Stimulated activated CD4-positive, alpha-beta T cell treated with anti-CD3 and anti-CD28 coated beads, Interleukin-2, amount 100 ng/mL, for 48 hours (primary cell): ENCODE data around the gene CLEC11A.
"Not testable (repeated sequence)": the region's sequence is repeated elsewhere in the genome, so short reads cannot be mapped to it uniquely, and the experiment has no call there.

Experiments used
- DNase-seq, 2 donors: peaks; one replicate each; pipeline ENCODE4 v3.0.0-alpha.2; 2020

Gene CLEC11A

DNA sequence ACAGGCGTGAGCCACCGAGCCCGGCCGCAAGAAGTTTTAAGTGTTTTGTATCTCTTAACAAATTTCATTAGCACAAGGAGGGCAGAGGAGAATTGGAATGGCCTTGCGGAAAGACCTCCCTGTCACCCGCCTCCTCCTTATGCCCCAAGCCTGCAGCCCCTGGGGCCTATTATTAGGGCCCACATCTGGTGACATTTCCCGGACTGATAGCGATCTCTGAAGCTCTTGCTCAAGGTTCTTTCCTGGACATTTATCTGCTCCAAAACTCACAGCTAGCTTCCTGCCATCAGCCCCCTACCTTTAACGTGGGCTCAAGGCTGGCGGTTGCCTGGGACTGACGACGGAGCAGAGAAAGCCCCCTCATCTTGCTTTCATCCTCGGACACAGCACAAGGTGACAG is 40.4 kb downstream of the CLEC11A start:
- DNase-seq: not testable (repeated sequence)

DNA sequence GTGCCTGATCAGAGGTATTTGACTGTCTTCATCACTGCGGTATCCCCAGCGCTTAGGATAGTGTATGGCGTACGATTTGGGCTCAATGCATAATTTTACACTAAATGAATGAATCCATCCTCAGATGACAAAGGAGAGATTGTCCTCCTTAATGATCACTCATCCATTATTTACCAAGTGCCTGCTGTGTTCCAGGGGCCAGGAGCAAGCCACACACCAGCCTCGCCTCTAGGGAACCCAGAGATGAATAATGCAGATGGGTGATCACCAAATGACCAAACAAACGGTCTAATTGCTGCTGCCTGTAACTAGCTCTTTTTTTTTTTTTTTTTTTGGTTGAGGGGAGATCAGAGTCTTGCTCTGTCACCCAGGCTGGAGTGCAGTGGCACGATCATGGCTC is 41.2 kb downstream of the CLEC11A start:
- no peak for DNase-seq

DNA sequence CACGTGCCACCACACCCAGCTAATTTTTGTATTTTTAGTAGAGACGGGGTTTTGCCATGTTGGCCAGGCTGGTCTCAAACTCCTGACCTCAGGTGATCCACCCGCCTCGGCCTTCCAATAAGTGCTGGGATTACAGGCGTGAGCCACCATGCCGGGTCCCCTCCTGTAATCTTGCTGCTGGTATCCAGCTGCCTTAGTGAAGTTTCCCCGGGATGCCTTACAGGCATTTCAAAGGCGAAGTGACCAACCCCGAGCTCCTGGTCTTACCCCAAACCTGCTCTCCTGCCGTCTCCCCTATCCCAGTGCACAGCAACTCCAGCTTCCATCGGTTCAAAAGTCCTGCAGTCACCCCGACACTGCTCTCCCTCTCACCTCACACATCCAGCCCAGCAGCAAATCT is 43.6 kb downstream of the CLEC11A start:
- not testable (repeated sequence) for DNase-seq

DNA sequence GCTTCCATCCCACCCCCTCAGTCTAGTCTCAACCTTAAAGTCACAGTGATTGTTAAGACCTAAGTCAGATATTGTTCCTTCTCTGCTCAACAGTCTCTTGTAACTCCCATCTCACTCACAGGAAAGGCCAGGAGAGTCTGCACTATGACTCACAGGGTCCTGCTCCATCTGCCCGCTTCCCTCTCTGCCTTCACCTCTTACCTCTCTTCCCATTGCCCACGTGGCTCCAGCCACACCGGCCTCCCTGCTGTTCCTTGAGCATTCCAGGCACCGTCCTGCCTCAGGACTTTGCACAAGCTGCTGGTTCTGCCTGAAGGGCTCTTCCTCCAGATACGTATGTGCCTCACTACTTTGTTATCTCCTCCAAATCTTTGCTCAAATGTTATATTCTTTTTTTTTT is 44.1 kb downstream of the CLEC11A start:
- not testable (repeated sequence) for DNase-seq

DNA sequence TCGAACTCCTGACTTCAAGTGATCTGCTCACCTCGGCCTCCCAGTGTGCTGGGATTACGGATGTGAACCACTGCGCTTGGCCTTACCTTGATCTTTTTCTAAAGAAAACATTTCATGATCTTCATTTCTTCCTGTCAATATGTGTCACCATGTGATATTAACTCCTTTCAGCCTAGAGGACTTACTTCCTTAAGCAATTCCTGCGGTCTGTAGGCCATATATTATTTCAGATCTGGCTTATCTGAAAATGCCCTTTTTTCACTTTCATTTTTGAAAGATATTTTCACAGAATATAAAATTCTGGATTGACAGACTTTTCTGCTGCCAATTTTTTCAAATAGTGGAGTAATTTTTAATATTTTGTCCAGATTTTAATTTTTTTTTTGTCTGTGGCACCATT is 45.1 kb downstream of the CLEC11A start:
- no peak for DNase-seq

DNA sequence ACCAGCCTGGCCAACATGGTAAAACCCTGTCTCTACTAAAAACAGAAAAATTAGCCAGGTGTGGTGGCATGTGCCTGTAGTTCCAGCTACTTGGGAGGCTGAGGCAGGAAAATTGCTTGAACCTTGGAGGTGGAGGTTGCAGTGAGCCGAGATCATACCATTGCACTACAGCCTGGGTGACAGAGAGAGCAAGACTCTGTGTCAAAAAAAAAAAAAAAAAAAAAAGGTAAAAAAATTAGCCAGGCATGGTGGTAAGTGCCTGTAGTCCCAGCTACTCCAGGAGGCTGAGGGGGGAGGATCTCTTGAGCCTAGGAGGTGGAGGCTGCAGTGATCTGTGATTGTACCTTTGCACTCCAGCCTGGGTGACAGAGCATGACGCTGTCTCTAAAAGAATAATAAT is 47.0 kb downstream of the CLEC11A start, which contains the start of gene GPR32:
Gene GPR32 (plus strand): TSS at position 301 of the 400 bp plus-strand sequence. CDS start 137 bp downstream, outside the sequence.
- not testable (repeated sequence) for DNase-seq

DNA sequence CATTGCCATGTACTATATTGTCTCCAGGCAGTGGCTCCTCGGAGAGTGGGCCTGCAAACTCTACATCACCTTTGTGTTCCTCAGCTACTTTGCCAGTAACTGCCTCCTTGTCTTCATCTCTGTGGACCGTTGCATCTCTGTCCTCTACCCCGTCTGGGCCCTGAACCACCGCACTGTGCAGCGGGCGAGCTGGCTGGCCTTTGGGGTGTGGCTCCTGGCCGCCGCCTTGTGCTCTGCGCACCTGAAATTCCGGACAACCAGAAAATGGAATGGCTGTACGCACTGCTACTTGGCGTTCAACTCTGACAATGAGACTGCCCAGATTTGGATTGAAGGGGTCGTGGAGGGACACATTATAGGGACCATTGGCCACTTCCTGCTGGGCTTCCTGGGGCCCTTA is 47.7 kb downstream of the CLEC11A start:
- no peak for DNase-seq

DNA sequence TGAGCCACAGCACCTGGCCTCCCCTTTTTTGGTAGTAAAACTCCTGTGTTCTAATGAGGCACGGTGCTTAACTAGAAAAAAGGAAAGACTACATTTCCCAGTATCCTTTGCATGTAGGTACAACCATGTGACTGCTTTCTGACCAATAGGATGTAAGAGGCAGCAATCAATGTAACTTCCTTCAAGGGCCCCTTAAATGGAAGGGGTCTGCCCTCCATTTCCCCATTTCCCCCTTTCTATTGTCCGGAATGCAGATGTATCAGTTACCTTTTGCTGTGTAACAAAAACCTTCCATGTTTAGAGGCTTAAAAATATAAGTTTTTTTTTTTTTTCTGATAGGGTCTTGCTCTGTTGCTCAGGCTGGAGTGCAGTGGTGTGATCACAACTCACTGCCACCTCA is 49.3 kb downstream of the CLEC11A start:
- no peak for DNase-seq

DNA sequence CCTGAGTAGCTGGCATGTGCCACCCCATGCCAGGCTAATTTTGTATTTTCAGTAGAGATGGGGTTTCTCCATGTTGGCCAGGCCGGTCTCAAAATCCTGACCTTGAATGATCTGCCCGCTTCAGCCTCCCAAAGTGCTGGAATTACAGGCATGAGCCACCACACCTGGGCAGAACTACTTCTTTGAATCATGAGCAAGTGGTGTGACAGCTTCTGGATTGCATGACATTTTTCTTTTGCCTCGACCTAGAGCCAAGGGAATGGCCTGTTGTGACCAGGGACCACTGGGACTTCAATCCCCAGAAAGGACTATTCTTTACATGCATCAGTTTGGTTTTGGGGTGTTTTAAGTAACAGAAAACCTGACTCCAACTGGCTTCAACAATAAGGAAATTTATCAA is 49.7 kb downstream of the CLEC11A start:
- DNase-seq: not testable (repeated sequence)

DNA sequence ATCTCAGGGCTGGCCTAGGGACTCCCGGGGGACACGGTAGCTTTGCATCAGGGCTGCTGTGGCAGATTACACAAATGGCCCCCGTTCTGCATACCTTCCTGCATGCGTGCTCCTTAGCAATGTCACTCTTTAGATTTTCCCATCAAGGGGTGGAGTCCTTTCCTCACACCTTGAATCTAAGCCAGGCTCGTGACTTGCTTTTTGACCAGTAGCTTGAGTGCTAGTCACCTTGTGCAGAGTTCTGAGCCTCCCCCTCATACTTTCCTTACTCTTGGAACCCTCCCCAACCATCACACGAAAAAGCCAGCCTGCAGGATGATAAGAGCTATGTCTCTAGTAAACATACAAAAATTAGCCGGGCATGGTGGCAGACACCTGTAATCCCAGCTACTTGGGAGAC is 50.3 kb downstream of the CLEC11A start:
- not testable (repeated sequence) for DNase-seq
